Calu3 (cell line): ENCODE data around the gene POMZP3. TPM values are rescaled to one million over a fixed set of nuclear protein-coding genes. Genes with fewer than 3 reads are reported as not detected.
A peak's percentile ranks its signal among the peaks of the same experiment; 100 is the strongest.
"Not testable (repeated sequence)": the region's sequence is repeated elsewhere in the genome, so short reads cannot be mapped to it uniquely, and the experiment has no call there.

Source experiments
- BruUV-seq: library from RNA; stranded (reverse); fragments of 400-500 nt; replicated peaks from 2 replicates; lab custom pipeline; 2021; lab: Mats Ljungman, UMichigan
- CTCF ChIA-PET: fragments of 300-600 bp; sonication (Branson Sonifier 250); formaldehyde crosslinking; loops from one replicate; lab custom pipeline; 2022; ENCODE audit warnings: antibody characterized with exemption; lab: Charles Lee
- DNase-seq: peaks from one replicate; pipeline ENCODE4 v3.0.0; 2022
- H3K27ac Mint-ChIP-seq: one replicate; pipeline ENCODE4 v1.8.0; 2022; ENCODE audit warnings: mixed read lengths; ENCODE audit not compliant: unreplicated experiment
- H3K27me3 Mint-ChIP-seq: one replicate; pipeline ENCODE4 v1.8.0; 2022; ENCODE audit warnings: mixed read lengths; ENCODE audit not compliant: unreplicated experiment
- H3K36me3 Mint-ChIP-seq: one replicate; pipeline ENCODE4 v1.8.0; 2022; ENCODE audit warnings: mild to moderate bottlenecking, moderate library complexity, mixed read lengths; ENCODE audit not compliant: insufficient read depth, unreplicated experiment
- H3K4me1 Mint-ChIP-seq: one replicate; pipeline ENCODE4 v1.8.0; 2022; ENCODE audit warnings: mild to moderate bottlenecking, low read depth, mixed read lengths; ENCODE audit not compliant: unreplicated experiment
- H3K4me3 Mint-ChIP-seq: one replicate; pipeline ENCODE4 v1.8.0; 2022; ENCODE audit warnings: mild to moderate bottlenecking, low read depth, moderate library complexity, mixed read lengths; ENCODE audit not compliant: unreplicated experiment
- H3K9me3 Mint-ChIP-seq: one replicate; pipeline ENCODE4 v1.8.0; 2022; ENCODE audit warnings: low read depth, mixed read lengths; ENCODE audit not compliant: unreplicated experiment
- intact Hi-C: fragments of 100-400 bp; cut with micrococcal nuclease; formaldehyde crosslinking; loops from one replicate; pipeline ENCODE4 v1.10.0; 2022; ENCODE audit not compliant: unreplicated experiment
- total RNA-seq: library from RNA; stranded (reverse); gene quantifications from 2 replicates; pipeline ENCODE4 v1.2.3, GENCODE V29; 2022

The POMZP3 gene
- total RNA-seq, 1 experiment from 2014 or later: 11.9 TPM

DNA sequence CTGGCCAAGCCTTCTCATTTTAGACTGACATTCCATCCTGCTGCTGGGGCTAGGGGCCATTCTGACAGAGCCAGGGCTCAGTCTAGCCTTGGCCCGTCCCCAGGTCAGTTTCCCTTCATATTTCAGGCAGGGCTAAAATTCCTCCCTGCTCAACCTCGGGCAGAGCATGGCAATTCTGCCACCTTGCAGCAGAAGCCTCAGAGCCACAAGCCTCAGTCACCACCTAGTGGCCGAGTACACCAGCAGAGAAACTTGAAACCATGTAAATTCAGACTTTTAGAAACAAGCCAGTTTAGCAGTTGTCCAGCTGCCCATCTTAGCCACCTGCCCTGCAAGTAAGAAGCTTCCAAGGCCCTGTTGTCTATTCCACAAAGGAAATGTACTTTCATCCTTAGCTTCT is 13.3 kb downstream of the POMZP3 start:
- H3K36me3 Mint-ChIP-seq, H3K9me3 Mint-ChIP-seq, H3K27ac Mint-ChIP-seq, H3K27me3 Mint-ChIP-seq, intact Hi-C loops, BruUV-seq, CTCF ChIA-PET, H3K4me1 Mint-ChIP-seq, H3K4me3 Mint-ChIP-seq: not testable (repeated sequence)
- peak; percentile 50 for DNase-seq

DNA sequence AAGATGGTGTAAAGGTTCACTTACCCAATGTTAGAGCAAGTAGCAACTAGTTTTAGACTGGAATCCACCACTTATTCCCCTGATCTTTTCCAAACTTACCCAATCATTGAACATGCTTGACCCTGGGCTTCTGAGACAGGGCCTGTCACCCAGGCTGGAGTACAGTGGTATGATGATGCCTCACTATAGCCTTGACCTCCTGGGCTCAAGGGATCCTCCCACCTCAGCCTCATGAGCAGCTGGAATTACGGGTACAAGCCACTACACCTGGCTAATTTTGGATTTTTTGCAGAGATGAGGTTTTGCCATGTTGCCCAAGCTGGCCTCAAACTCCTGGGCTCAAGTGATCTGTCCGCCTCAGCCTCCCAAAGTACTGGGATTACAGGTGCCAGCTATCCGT is 14.8 kb downstream of the POMZP3 start:
- H3K4me1 Mint-ChIP-seq, H3K27me3 Mint-ChIP-seq, BruUV-seq, intact Hi-C loops, H3K4me3 Mint-ChIP-seq, H3K9me3 Mint-ChIP-seq, DNase-seq, H3K36me3 Mint-ChIP-seq, H3K27ac Mint-ChIP-seq, CTCF ChIA-PET: not testable (repeated sequence)

- CTCF ChIA-PET, DNase-seq, H3K27me3 Mint-ChIP-seq: not testable (repeated sequence)
Observed at GRCh38 chr7:76609864-76610263, 17.2 kb downstream of the POMZP3 start.

GRCh38 chr7:76608469-76608868 is 18.6 kb downstream of the POMZP3 start:
- intact Hi-C loops, H3K27ac Mint-ChIP-seq, BruUV-seq, DNase-seq, CTCF ChIA-PET, H3K4me1 Mint-ChIP-seq, H3K4me3 Mint-ChIP-seq, H3K9me3 Mint-ChIP-seq, H3K27me3 Mint-ChIP-seq, H3K36me3 Mint-ChIP-seq: not testable (repeated sequence)

More at GRCh38 chr7:76609864-76610263, 17.2 kb downstream of the POMZP3 start:
- H3K4me1 Mint-ChIP-seq, H3K36me3 Mint-ChIP-seq, H3K4me3 Mint-ChIP-seq, intact Hi-C loops, H3K9me3 Mint-ChIP-seq, BruUV-seq, H3K27ac Mint-ChIP-seq: not testable (repeated sequence)

DNA sequence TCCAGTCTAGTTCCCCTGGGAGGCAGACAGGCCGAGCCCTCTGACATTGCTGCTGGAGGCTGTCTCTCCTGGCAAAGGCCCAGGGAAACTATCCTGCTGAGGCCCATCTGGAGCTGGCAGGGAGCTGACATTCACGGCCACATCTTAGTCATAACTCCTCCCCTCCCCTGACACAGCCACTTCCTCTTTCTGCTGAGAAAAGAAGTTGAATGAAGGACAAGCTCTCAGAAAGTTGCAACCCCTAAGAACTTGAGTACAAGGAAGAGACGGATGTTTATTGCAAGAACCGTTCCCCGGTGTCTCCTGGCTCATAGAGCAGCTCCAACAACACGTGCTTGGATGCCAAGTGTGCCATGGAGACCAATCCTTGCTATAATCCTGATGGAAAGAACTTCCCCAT is 21.1 kb downstream of the POMZP3 start:
- H3K4me3 Mint-ChIP-seq, CTCF ChIA-PET, H3K4me1 Mint-ChIP-seq, H3K9me3 Mint-ChIP-seq, BruUV-seq, H3K36me3 Mint-ChIP-seq, H3K27ac Mint-ChIP-seq, H3K27me3 Mint-ChIP-seq, intact Hi-C loops: not testable (repeated sequence)
- DNase-seq: peak; percentile 65

DNA sequence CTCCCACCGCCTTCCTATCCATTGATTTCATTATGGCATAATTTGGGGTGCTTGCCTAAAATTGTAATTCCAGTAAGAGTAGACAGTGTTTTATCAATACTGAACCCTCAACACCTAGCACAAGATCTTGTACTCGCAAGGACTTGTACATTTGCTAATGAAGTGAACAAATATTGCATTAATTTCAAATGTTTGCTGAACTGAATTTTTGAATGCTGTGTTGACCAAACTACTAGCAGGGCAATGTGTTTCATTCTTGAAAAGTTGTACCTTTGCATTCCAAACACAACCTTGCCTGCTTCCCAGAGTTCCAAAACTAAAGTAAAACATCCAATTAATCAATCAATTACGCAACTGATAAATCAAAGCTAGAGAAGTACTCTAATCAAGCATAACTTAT is 26.4 kb downstream of the POMZP3 start:
- BruUV-seq, H3K27me3 Mint-ChIP-seq, intact Hi-C loops, H3K4me3 Mint-ChIP-seq, DNase-seq, CTCF ChIA-PET, H3K9me3 Mint-ChIP-seq, H3K36me3 Mint-ChIP-seq: not testable (repeated sequence)
- Mint-ChIP-seq H3K27ac (peak overlapping the region; percentile 52), H3K4me1 (peaks cover 12% of the 10 kb centered on the region)

DNA sequence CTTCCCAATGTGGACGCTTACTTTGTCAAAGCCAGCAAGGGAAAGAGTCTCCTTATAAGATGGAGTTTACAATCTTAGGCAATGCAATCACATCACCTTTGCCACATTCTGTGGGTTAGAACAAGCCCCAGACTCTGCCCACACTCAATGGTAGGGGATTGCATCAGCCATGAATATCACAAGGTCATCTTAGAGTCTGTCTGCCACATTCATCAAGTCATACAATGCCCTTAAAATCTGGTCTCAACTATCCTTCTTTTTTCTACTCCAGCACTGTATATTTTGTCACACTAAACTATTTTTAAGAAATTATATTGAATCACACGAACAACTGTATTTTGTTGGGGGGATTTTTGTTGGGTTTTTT is 27.0 kb downstream of the POMZP3 start:
- H3K4me3 Mint-ChIP-seq, BruUV-seq, H3K9me3 Mint-ChIP-seq, H3K27ac Mint-ChIP-seq, H3K27me3 Mint-ChIP-seq, intact Hi-C loops, H3K36me3 Mint-ChIP-seq, DNase-seq, CTCF ChIA-PET: not testable (repeated sequence)
- H3K4me1 Mint-ChIP-seq: peaks cover 12% of the 10 kb centered on the region

- H3K36me3 Mint-ChIP-seq, intact Hi-C loops, H3K27me3 Mint-ChIP-seq, H3K9me3 Mint-ChIP-seq, CTCF ChIA-PET, DNase-seq, BruUV-seq: not testable (repeated sequence)
- H3K4me3 Mint-ChIP-seq: peak overlapping the region; percentile 15
- peaks cover 12% of the 10 kb centered on the region for H3K4me1 Mint-ChIP-seq
- H3K27ac Mint-ChIP-seq: peak overlapping the region; percentile 53
Observed at GRCh38 chr7:76598590-76599264, 28.4 kb downstream of the POMZP3 start.

DNA sequence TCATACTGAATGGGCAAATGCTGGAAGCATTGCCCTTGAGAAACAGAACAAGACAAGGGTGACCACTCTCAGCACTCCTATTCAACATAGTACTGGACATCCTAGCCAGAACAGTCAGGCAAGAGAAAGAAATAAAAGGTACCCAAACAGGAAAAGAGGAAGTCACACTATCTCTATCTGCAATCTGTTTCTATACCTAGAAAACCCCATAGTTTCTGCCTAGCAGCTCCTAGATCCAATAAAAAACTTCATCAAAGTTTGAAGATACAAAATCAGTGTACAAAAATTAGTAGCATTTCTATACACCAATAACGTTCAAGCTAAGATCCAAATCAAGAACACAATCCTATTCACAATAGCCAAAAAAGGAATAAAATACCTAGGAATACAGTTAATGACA is 29.8 kb downstream of the POMZP3 start:
- H3K27me3 Mint-ChIP-seq, H3K9me3 Mint-ChIP-seq, BruUV-seq, CTCF ChIA-PET, H3K27ac Mint-ChIP-seq, DNase-seq, H3K4me3 Mint-ChIP-seq, H3K36me3 Mint-ChIP-seq, intact Hi-C loops: not testable (repeated sequence)
- peaks cover 12% of the 10 kb centered on the region for H3K4me1 Mint-ChIP-seq

DNA sequence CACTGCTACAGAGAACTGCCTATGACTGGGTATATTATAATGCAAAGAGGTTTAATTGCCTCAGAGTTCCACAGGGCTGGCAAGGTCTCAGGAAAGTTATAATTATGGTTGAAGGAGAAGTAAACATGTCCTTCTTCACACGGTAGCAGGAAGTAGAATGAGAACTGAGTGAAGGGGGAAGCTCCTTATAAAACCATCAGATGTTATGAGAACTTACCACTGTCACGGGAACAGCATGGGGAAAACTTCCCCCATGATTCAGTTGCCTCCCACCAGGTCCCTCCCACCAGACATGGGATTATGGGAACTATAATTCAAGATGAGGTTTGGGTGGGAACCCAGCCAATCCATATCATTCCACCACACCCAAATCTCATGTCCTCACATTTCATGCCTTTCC is 34.4 kb downstream of the POMZP3 start:
- H3K4me3 Mint-ChIP-seq, DNase-seq, H3K9me3 Mint-ChIP-seq, BruUV-seq, H3K36me3 Mint-ChIP-seq, H3K27ac Mint-ChIP-seq, intact Hi-C loops, H3K27me3 Mint-ChIP-seq, CTCF ChIA-PET: not testable (repeated sequence)
- H3K4me1 Mint-ChIP-seq: peaks cover 14% of the 10 kb centered on the region
